GM18499 (cell line): ENCODE measurements around the gene MRPL53.
"Not testable (repeated sequence)": the region's sequence is repeated elsewhere in the genome, so short reads cannot be mapped to it uniquely, and the experiment has no call there.

Experiments used
- ATAC-seq: cut with Tn5 transposase; IDR thresholded peaks from one replicate; pipeline ENCODE4 v1.9.1; 2021; ENCODE audit warnings: moderate number of reproducible peaks; ENCODE audit not compliant: insufficient read depth, unreplicated experiment

Gene MRPL53

DNA sequence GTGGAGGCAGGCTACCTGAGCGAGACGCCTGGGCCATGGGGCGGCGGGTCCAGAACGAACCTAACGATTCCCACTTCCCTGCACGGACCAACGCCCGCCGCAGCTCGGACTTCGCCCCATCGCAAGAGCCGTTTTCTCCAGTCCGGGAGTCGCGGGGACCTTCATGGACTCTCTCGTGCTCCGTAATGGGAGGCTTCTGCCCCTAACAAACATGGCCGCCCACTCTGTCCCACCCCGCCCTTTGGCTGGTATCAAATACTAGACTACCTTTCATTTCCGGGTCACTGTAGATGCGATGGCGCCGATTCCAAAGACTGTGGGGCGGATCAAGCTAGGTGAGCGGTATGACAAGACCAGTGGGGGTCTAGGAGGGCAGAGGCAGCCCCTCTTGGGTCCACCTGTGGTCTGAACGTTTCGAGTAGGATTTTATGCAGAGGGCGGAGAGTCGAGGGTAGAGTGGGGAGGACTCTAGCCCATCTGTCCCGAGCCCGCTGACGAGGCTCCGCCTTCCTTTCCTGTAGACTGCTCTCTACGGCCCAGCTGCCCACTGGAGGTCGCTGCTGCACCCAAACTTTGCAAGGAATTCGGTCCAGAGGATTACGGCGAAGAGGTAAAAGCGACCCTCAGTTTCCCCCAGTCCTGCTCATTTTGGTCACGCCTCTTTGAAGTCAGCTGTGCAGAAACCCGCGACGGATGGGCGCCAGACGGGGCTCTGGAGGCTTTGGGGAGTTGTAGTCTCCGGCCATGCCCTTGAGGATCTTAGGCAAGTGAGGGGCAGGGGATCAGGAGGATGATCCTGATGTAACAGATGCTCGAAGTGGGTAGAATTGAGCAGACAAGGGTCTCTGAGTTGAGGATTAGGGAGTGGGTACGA, 10.6 kb upstream of the MRPL53 start, which contains the start of the genes CCDC142 and TTC31:
CCDC142 (minus strand) TSS at position 198 of the 874 bp plus-strand sequence; CDS start at position 37, 161 bp downstream.
TTC31 (plus strand) TSS at position 281 of the 874 bp plus-strand sequence; CDS start at position 296, 15 bp downstream.
- ATAC-seq, result peak; percentile 70

DNA sequence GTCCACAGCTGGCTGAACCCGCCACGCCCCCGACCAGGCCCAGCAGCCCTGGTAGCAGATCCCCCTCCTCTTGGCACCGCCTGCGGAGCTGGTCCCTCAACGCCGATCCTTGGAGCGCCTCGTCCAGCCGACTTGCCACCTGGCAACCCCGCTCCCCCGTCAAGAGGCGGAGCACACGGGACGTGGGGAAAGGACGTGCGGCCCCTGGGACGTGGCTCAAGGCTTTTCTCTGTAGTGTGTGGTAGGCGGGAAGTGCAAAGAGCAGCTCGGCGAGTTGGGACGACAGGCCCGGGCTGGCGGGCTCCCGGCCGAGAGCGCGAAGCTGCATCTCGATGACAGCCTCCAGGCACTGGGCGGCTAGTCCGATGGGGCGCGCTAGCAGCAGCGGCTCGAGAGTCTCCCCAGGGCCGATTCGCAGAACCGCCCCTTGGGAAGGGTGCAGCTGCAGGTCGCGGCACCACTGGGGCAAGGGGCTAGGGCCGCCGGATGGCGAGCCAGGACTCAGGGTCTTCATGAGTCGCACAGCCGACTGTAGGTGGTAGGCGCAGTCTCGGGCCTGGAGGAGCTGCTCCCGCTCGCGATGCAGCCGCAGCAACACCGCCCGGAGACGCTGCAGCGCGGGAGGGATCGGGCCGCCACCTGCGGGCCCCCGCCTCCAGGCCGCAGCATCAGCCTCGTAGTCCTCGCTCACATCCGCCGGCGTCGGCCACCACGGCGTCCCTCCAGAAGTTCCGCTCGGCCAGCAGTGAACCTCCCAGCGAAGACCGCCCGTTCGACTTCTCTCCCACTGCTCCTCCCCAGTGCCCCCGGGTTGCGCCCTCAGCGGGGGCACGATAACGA, 9.7 kb upstream of the MRPL53 start:
- peak; percentile 15 for ATAC-seq

DNA sequence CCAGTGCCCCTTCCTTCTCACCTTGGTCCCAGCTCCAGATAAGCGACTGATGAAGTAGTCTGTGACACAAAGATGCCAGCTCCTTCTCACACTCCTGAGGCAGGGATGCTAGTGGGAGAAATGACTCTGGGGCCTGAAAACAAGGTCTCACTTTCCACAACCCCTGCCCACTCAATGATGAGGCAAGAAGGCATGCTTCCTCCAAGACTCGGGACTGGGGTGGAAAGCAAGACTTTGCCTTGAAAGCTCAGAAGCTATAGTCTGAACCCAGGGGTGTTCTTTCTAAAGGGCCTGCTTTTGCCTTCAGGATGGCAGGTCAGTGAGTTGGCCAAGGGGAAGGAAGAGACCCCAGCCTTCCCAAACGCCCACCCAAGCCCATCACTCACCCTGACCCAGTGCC, 9.0 kb upstream of the MRPL53 start:
- ATAC-seq, result no peak

DNA sequence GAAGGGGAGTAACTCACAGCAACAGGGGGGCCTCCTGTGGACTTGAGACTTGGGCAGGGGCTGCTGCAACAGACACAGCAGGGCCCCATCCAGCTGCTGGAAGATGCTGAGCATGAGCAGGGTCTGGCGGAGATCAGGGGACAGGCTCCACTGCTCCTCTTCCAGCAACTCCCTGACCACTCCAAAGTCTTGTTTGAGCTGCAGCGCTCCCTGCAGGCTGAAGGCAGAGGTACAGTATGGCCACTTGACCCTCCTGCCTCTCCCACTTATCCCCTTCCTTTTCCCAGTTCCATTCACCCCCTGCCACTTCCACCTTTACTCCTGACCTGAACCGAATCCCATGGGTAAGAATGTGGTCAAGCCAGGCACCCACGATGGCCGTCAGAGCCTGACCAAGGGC, 2.4 kb upstream of the MRPL53 start:
- ATAC-seq, result no peak

DNA sequence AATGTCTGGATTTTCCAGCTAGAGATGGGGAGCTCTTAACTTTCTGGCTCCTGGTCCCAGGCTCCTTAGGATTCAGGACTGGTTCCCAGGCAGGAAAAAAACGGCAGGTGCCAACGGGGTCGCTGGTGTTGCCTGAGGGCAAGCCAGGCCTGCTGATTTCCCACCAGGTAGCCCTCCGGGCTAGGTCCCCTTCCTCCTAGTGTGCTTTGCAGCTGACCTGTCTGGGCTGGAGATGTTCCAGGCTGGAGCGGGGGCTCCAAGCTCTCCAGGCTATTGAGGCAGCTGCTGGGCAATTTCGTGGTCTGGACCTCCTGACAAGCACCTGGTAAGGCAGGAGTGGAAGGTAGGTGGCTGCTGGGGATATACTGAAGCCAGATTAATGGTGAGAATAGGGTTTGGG, 2.0 kb upstream of the MRPL53 start:
- no peak for ATAC-seq

GRCh38 chr2:74472945-74473258, 422 bp upstream of the MRPL53 start:
- ATAC-seq, result peak; percentile 6

GRCh38 chr2:74471332-74472065, 981 bp downstream of the MRPL53 start:
- ATAC-seq, result no peak

DNA sequence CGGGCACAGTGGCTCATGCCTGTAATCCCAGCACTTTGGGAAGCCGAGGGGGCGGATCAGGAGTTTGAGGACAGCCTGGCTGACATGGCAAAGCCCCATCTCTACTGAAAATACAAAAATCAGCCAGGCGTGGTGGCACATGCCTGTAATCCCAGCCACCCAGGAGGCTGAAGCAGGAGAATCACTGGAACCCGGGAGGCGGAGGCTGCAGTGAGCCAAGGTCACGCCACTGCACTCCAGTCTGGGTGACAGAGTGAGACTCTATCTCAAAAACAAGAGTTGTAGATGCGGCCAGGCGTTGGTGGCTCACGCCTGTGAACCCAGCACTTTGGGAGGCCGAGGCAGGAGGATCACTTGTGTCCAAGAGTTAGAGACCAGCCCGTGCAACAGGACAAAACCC, 1.7 kb downstream of the MRPL53 start:
- not testable (repeated sequence) for ATAC-seq

DNA sequence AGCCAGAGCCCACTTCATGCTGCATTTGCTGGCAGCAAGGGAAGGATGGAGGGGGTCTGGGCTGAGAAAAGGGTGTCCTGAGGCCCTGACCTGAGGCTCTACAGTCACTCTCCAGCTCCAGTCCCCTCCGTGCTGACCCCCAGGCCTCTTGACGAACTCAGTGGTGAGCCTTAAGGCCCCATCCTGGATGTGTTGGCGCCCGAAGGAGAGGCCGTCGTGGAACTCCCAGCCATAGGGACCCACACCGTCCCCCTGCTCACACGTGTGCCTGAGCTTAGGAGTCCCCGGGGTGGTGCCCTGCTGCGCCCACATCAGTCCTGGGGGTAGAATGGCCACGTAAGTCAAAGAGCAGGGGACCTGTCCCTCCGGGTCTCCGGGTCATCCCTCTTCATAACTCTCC, 8.1 kb downstream of the MRPL53 start:
- ATAC-seq, result no peak

GRCh38 chr2:74462786-74463105, 9.7 kb downstream of the MRPL53 start:
- ATAC-seq, result no peak

DNA sequence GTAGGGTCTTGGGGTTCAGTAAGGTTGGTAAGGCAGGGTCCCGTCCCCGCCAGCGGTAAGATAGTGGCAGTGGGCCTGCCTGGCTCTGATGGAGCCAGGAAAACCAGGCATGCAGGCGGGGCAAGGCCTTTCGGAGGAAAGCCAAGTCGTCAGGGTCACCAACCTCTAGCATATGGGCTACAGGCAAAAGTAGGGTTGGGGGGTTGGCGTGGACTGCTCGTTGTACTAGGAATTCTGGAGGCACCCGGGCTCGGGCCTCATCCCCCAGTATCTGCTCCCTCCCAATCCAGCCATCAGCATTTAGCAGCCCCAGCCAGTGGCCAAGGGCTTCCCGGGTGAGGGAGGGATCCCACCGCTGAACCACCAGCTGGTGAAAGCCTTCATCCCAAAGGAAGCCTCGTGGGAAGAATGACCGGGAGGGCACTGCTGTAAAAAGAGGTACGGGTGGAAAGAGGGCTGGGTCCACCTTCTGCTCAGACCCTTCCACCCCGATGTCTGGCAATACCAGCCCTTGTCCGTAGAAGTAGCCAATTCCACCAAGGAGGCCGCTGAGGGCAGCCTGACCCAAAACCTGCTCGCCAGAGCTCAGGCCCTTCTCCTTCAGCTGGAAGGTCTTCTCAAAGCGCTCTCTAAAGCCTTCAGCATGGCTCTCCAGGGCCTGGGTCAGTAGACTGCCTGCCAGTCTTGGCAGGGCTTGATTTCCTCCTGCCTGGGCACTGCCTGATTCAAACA, 10.3 kb downstream of the MRPL53 start:
- ATAC-seq, result no peak

- ATAC-seq, result no peak
Measured at GRCh38 chr2:74461187-74462053, 11.1 kb downstream of the MRPL53 start.

- not testable (repeated sequence) for ATAC-seq
Measured at GRCh38 chr2:74460187-74460586, 12.3 kb downstream of the MRPL53 start.

- ATAC-seq, result not testable (repeated sequence)
Measured at GRCh38 chr2:74459503-74460118, 12.9 kb downstream of the MRPL53 start.

- no peak for ATAC-seq
Measured at GRCh38 chr2:74458938-74459363, 13.5 kb downstream of the MRPL53 start.

DNA sequence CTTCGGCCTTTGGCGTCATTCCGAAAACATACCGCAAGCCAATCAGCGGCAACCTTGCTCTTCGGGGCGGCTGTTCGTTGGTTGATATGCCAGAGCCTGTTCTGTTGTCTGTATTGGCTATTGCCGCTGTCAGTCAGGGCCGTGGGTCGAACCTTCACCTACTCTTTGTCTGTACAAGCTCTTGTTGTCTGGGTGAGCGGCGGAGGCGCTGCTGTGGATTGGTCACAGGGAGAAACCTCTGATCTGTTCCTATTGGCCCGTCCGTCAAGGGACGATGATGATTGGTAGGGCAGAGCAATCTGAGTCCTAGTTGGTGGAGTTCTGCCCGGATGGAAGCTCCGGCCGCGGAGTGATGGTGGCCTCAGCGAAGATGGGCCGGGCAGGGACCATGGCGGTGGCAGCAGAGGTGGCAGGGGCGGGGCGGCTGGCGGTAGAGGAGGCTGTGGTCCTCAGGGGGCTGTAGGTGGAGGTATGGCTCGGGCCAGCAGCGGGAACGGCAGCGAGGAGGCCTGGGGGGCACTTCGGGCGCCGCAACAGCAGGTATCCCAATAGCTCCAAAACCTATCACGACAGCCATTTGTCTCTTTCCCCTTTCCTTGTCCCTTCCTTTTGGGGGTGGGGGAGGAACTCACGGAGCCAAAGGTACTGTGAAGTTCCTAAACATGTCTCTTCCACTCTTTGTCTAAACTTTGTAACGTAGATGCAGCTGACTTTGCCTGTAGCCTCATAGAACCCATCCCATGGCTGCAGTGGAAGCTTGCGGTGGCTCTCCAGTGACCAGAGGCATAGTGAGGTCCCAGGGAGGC, 14.1 kb downstream of the MRPL53 start, which contains the start of gene WBP1:
WBP1 (plus strand) TSS at position 307 of the 806 bp plus-strand sequence; CDS start at position 472, 165 bp downstream.
- ATAC-seq, result peak; percentile 74

DNA sequence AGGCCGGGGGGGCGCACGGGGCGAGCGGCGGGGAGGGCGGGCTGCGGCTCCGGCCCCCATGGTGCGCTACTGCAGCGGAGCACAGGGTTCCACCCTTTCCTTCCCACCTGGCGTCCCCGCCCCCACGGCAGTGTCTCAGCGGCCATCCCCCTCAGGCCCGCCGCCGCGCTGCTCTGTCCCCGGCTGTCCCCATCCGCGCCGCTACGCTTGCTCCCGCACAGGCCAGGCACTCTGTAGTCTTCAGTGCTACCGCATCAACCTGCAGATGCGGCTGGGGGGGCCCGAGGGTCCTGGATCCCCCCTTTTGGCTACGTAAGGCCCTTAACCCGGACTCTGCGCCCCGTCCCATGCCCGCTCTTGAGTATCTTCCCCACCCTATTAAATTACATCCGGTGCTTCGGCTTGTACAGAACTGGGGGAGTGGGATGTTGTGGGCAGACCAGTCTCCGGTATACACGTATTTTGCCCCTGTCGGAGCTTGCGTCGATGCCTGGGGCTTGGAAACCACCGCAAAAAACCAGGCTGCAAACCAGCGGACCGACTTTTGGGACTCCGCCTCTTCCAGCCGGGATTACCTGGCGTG, 14.8 kb downstream of the MRPL53 start:
- ATAC-seq, result peak; percentile 10
